ENCODE measurements around the gene HLA-B.

HLA-B gene

DNA sequence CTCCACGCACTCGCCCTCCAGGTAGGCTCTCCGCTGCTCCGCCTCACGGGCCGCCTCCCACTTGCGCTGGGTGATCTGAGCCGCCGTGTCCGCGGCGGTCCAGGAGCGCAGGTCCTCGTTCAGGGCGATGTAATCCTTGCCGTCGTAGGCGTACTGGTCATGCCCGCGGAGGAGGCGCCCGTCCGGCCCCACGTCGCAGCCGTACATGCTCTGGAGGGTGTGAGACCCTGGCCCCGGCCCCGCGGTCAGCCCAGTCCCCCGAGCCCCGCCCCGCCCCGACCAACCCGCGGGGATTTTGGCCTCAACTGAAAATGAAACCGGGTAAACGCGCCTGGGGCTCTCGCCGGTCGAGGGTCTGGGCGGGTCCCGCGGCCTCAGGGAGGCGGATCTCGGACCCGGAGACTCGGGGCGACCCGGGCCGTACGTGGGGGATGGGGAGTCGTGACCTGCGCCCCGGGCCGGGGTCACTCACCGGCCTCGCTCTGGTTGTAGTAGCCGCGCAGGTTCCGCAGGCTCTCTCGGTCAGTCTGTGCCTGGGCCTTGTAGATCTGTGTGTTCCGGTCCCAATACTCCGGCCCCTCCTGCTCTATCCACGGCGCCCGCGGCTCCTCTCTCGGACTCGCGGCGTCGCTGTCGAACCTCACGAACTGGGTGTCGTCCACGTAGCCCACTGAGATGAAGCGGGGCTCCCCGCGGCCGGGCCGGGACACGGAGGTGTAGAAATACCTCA is 598 bp downstream of the HLA-B start:
- H3K27ac Mint-ChIP-seq (ENCODE audit: low read depth): peak overlapping the region; percentile 100
- H3K9me3 Mint-ChIP-seq: no peaks in the 10 kb centered on the region
- DNase-seq (ENCODE audit: low spot score in 2 of 2): peak; percentile 33 to 51
- peak; percentile 1 for ATAC-seq (replicated peaks; ENCODE audit: extremely low read depth, poor library complexity, severe bottlenecking)
- H3K4me3 Mint-ChIP-seq: peak overlapping the region; percentile 99
- peaks cover 71% of the 10 kb centered on the region for H3K36me3 Mint-ChIP-seq (ENCODE audit: insufficient read depth)
- no peaks in the 10 kb centered on the region for H3K27me3 Mint-ChIP-seq
- H3K4me1 Mint-ChIP-seq: peaks cover 81% of the 10 kb centered on the region

DNA sequence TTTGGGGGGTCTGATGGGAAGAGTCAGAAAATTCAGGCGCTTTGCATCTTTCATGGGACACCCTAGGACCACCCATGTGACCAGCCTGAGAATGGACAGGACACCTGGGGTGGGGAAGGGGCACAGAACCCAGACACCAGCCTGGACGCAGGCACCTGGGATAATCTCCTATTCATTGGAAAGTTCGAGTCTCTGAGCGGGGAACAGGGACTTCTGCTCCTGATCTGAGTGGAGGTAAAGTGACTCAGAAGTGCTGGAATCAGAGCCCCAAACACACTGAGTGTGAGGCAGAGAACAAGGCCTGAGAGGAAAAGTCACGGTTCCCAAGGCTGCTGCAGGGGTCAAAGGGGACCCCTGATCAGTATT is 1.4 kb downstream of the HLA-B start:
- Mint-ChIP-seq H3K27ac (ENCODE audit: low read depth) (peak overlapping the region; percentile 100), H3K9me3 (no peaks in the 10 kb centered on the region), H3K4me3 (peak overlapping the region; percentile 99), H3K36me3 (ENCODE audit: insufficient read depth) (peaks cover 79% of the 10 kb centered on the region), H3K4me1 (peaks cover 85% of the 10 kb centered on the region), H3K27me3 (no peaks in the 10 kb centered on the region)
- DNase-seq (ENCODE audit: low spot score in 2 of 2) (peak in 1 of 2 donors; percentile 18), ATAC-seq (replicated peaks; ENCODE audit: extremely low read depth, poor library complexity, severe bottlenecking) (no peak)

DNA sequence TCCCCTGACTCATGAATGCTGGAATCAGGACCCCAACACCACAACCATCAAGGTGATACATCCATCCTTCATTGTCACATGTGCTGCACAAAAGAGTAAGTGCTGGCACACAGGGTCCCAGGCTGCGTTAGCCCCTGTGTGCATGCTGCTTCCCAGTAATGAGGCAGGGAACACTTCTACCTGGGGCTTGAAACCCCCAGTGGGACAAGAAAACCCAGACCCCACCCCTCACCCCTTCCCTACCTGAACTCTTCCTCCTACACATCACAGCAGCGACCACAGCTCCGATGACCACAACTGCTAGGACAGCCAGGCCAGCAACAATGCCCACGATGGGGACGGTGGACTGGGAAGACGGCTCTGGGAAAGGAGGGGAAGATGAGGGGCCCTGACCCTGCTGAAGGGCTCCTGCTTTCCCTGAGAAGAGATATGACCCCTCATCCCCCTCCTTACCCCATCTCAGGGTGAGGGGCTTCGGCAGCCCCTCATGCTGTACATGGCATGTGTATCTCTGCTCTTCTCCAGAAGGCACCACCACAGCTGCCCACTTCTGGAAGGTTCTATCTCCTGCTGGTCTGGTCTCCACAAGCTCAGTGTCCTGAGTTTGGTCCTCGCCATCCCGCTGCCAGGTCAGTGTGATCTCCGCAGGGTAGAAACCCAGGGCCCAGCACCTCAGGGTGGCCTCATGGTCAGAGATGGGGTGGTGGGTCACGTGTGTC is 2.0 kb downstream of the HLA-B start:
- DNase-seq (ENCODE audit: low spot score in 2 of 2) (no peak), ATAC-seq (replicated peaks; ENCODE audit: extremely low read depth, poor library complexity, severe bottlenecking) (no peak)

DNA sequence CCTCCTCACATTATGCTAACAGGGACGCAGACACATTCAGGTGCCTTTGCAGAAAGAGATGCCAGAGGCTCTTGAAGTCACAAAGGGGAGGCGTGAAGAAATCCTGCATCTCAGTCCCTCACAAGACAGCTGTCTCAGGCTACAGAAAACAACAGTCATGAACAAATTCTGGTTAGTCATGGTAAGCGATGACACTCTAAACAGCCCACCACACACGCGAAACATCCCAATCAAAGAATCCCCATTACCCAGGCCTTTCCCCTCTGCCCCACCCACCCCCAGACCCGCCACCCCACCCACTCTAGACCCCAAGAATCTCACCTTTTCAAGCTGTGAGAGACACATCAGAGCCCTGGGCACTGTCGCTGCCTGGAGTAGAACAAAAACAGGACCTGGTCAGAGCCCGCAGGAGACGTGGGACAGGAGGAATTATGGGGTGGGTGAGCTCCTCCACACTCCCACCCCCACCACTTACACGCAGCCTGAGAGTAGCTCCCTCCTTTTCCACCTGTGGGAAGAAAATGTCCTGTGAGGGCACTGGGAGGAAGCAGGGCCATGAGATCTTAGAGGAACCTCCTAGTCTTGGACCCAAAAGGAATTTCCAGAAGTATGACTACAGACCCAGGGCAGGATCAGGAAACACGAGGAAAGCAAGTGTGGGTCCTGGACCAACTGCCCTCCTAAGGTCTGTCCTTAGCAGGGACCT is 2.7 kb downstream of the HLA-B start:
- peak in 1 of 2 donors; percentile 14 for DNase-seq (ENCODE audit: low spot score in 2 of 2)

More for the DNA sequence above, 2.0 kb downstream of the HLA-B start:
- peak overlapping the region; percentile 99 for H3K4me3 Mint-ChIP-seq
- H3K36me3 Mint-ChIP-seq (ENCODE audit: insufficient read depth): peaks cover 85% of the 10 kb centered on the region
- peaks cover 85% of the 10 kb centered on the region for H3K4me1 Mint-ChIP-seq
- H3K27ac Mint-ChIP-seq (ENCODE audit: low read depth): peak overlapping the region; percentile 100
- no peaks in the 10 kb centered on the region for H3K27me3 Mint-ChIP-seq
- H3K9me3 Mint-ChIP-seq: no peaks in the 10 kb centered on the region

DNA sequence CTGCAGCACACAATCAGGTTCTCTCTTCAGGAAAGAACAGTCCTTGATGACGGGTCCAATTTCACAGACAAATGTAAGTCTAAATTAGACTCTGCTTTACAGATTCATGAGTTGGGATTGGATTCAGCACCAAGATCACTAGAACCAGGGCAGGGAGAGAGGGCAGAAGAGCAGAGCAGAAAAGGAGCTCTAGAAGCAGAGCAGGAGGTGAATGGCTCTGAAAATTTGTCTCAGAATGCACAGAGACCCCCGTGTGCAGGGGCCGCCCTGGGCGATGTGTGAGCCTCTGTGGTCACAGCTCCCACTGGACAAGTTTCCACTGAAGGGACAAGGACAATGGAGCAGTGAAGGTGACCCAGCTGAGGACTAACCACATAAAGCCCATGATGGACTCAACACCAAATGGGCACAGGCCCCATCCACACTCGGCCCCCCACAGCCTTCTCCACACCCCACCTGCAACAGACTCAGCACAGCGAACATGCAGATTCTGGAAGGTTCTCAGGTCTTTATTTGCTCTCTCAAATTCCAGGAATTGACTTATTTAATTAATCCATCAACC is 3.5 kb downstream of the HLA-B start:
- ATAC-seq (replicated peaks; ENCODE audit: extremely low read depth, poor library complexity, severe bottlenecking): no peak
- peaks cover 76% of the 10 kb centered on the region for H3K4me1 Mint-ChIP-seq
- peak in 1 of 2 donors; percentile 16 for DNase-seq (ENCODE audit: low spot score in 2 of 2)
- peaks cover 86% of the 10 kb centered on the region for H3K36me3 Mint-ChIP-seq (ENCODE audit: insufficient read depth)
- H3K4me3 Mint-ChIP-seq: peak overlapping the region; percentile 99
- no peaks in the 10 kb centered on the region for H3K27me3 Mint-ChIP-seq
- no peaks in the 10 kb centered on the region for H3K9me3 Mint-ChIP-seq
- H3K27ac Mint-ChIP-seq (ENCODE audit: low read depth): peak overlapping the region; percentile 100

More for the DNA sequence above, 2.7 kb downstream of the HLA-B start:
- H3K36me3 Mint-ChIP-seq (ENCODE audit: insufficient read depth): peaks cover 87% of the 10 kb centered on the region
- ATAC-seq (replicated peaks; ENCODE audit: extremely low read depth, poor library complexity, severe bottlenecking): no peak
- peak overlapping the region; percentile 99 for H3K4me3 Mint-ChIP-seq
- peaks cover 83% of the 10 kb centered on the region for H3K4me1 Mint-ChIP-seq
- peak overlapping the region; percentile 100 for H3K27ac Mint-ChIP-seq (ENCODE audit: low read depth)
- no peaks in the 10 kb centered on the region for H3K27me3 Mint-ChIP-seq
- H3K9me3 Mint-ChIP-seq: no peaks in the 10 kb centered on the region

DNA sequence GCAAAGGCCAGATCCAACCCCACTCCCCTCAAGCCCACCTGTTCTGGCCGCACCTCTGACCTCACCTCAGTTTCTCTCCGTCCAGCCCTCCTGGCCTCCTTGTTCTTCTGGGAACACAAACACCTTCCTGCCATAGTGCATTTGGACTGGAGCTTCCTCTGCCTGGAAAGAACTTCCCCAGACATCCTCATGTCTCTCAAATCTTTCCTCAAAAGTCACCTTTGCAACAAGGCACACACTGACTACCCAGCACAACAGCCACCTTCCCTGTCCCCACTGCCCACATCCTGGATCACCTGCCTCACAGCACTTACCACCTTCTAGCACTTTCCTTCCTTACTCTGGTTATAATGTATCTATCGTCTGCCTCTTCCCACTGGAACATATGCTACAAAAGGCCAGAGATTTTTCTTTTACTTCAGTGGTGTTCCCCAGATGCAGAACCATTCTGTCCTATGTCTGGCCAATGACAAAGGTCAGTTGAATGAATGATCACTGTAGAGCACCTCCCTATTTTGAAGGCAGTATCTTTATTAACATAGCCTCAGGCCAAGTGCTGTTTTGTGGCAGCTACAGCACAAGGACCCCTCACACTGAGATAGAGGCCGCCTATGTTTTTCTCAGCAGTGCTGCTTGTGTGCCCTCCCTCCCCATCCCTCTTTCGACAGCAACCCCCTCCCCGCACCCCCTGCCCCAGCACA is 4.1 kb downstream of the HLA-B start:
- Mint-ChIP-seq H3K9me3 (no peaks in the 10 kb centered on the region), H3K27ac (ENCODE audit: low read depth) (peak overlapping the region; percentile 100), H3K36me3 (ENCODE audit: insufficient read depth) (peaks cover 80% of the 10 kb centered on the region), H3K4me3 (peak overlapping the region; percentile 99), H3K4me1 (peaks cover 70% of the 10 kb centered on the region), H3K27me3 (no peaks in the 10 kb centered on the region)
- DNase-seq (ENCODE audit: low spot score in 2 of 2): peak in 1 of 2 donors; percentile 29
- ATAC-seq (replicated peaks; ENCODE audit: extremely low read depth, poor library complexity, severe bottlenecking): no peak

DNA sequence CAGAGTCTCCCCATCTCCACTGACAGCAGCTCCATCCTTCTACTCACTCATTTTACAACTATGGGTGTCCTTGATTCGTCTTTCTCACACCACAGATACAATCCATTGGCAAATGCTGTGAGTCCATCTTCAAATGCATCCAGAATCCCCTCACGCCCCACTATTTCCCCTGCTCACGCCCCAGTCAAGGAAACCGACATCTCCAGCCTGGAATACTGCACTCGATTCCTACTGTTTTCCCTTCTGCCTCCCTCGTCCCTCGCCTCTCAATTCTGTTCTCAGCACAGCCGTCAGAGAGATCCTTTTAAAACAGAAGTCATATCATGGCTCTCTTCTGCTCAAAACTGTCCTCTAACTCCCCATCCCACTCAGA is 4.7 kb downstream of the HLA-B start:
- H3K27me3 Mint-ChIP-seq: no peaks in the 10 kb centered on the region
- peaks cover 65% of the 10 kb centered on the region for H3K4me1 Mint-ChIP-seq
- ATAC-seq (replicated peaks; ENCODE audit: extremely low read depth, poor library complexity, severe bottlenecking) (no peak), DNase-seq (ENCODE audit: low spot score in 2 of 2) (peak; percentile 28 to 44)
- peak overlapping the region; percentile 100 for H3K27ac Mint-ChIP-seq (ENCODE audit: low read depth)
- H3K36me3 Mint-ChIP-seq (ENCODE audit: insufficient read depth): peaks cover 75% of the 10 kb centered on the region
- H3K9me3 Mint-ChIP-seq: no peaks in the 10 kb centered on the region
- peak overlapping the region; percentile 99 for H3K4me3 Mint-ChIP-seq

DNA sequence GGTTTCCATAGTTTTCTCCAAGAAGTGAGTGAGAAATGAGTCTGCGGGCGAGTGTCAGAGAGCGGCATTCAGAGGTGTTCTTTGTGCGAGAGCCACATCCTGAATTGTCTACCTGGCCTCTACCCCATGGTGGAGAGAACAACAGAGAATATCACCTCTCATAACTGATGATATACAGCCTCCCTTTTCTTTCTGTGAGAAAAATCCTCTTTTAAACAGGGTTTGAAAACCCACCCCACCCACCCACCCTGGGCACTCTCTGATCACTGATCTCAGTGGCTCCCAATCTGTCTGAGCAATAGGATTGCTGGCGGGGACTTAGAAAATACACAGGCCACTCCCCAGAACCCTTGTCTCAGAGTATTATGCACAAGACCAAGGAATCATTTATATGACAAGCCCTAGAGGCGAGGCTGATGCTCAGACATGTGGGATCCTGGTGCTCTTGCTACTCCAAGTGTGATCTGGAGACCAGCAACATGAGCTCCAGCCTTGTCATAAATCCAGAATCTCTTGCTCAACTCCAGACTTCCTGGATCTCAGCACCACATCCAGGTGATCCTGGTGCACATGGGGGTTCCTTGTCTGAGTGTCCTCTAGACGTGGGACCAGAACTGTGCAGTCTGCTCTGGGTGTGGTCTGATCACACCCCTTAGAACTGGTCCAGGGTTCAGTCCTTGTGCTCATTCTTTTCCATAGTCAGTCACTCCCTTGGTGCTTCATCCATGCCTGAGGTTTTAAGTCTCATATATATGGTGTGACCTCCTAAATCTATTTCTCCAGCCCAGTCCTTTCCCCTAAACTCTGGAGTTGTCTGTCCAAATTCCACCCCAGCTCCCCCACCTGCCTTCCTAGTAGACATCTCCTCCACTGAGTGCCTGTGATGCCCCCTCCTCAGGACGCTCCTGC is 5.3 kb downstream of the HLA-B start:
- H3K4me3 Mint-ChIP-seq: peak overlapping the region; percentile 99
- DNase-seq (ENCODE audit: low spot score in 2 of 2): peak; percentile 37 to 69
- peak; percentile 61 for ATAC-seq (replicated peaks; ENCODE audit: extremely low read depth, poor library complexity, severe bottlenecking)
- H3K36me3 Mint-ChIP-seq (ENCODE audit: insufficient read depth): peaks cover 70% of the 10 kb centered on the region
- no peaks in the 10 kb centered on the region for H3K27me3 Mint-ChIP-seq
- peaks cover 62% of the 10 kb centered on the region for H3K4me1 Mint-ChIP-seq
- H3K27ac Mint-ChIP-seq (ENCODE audit: low read depth): peak overlapping the region; percentile 100
- no peaks in the 10 kb centered on the region for H3K9me3 Mint-ChIP-seq

DNA sequence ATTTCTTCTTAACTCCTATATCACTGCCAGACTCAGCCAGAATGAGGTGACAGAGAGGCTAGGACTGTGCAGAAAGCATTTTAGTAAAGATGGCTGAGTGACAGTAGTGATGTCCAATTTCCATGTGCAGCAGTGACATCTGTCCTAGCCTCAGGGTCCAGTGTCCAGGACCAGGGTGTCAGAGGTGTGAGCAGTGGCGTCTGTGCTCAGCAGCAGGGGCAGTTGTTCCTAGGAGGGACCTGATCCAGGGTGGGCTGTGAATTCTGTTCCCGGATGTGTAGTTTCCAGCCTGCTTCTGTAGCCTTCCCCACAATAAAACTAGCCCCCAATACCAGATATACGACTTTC is 6.0 kb downstream of the HLA-B start:
- H3K4me1 Mint-ChIP-seq: peaks cover 62% of the 10 kb centered on the region
- H3K9me3 Mint-ChIP-seq: no peaks in the 10 kb centered on the region
- H3K27me3 Mint-ChIP-seq: no peaks in the 10 kb centered on the region
- peak overlapping the region; percentile 100 for H3K27ac Mint-ChIP-seq (ENCODE audit: low read depth)
- H3K36me3 Mint-ChIP-seq (ENCODE audit: insufficient read depth): peaks cover 64% of the 10 kb centered on the region
- DNase-seq (ENCODE audit: low spot score in 2 of 2) (peak in 1 of 2 donors; percentile 37), ATAC-seq (replicated peaks; ENCODE audit: extremely low read depth, poor library complexity, severe bottlenecking) (peak; percentile 1)
- H3K4me3 Mint-ChIP-seq: peak overlapping the region; percentile 99

DNA sequence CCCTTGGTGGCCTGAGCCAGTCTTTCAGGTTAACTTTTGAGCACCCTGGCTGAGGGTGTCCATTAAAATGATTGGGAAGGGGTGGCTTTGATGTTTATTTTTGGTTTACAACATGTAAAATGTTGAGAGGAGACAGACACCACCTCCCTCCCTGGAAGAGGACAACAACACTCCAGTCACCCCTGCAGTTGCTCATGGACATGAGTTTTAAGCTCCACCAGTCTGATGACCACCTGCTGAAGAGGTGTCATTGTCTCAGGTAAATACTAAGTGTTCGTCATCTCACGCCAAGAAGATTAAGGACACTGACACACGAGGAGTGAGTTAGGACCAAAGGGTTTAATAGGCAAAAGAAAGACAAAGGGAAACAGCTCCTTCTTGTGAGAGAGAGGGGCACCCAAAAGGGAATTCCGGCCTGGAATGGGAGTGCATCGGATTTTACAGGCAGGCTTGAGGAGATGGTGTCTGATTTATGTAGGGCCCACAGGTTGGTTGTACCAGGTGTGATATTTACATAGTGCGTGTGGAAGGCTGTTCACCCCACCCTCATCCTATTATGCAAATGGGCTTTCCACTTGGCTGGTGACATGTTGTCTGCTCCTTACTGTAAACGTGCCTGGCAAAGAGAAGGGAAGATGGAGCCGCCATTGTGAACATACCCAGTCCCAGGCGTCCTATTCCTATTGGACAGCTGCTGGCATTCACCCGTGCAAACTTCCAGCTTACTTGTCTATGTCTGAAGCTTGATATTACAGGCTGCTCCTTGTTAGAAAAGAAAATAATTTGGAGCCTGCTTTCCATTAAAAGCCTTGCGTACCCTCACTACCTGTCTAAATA is 6.6 kb downstream of the HLA-B start:
- H3K9me3 Mint-ChIP-seq: no peaks in the 10 kb centered on the region
- no peak for DNase-seq (ENCODE audit: low spot score in 2 of 2)
- H3K4me3 Mint-ChIP-seq: peak overlapping the region; percentile 99
- ATAC-seq (replicated peaks; ENCODE audit: extremely low read depth, poor library complexity, severe bottlenecking): no peak
- peaks cover 59% of the 10 kb centered on the region for H3K4me1 Mint-ChIP-seq
- no peaks in the 10 kb centered on the region for H3K27me3 Mint-ChIP-seq
- peak overlapping the region; percentile 100 for H3K27ac Mint-ChIP-seq (ENCODE audit: low read depth)
- peaks cover 58% of the 10 kb centered on the region for H3K36me3 Mint-ChIP-seq (ENCODE audit: insufficient read depth)

DNA sequence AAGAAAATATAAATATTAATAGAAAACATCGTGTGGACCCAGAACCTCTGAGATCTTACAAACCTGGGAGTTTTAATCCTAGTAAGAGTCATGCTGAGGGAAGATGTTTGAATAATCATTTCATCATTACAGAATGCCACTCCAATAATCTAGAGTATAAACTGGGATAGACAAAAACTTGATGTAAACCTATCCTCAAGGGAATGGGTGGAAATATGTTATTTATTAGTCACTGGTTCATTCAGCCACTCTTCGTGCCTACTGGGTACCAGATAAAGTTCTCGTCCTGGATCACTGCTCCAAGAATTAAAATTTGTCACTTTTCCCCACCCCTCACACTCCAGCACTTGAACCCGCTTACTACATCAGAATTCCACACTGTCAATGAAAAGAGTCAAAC is 7.7 kb downstream of the HLA-B start:
- Mint-ChIP-seq H3K27me3 (no peaks in the 10 kb centered on the region), H3K4me1 (peaks cover 57% of the 10 kb centered on the region), H3K36me3 (ENCODE audit: insufficient read depth) (peaks cover 46% of the 10 kb centered on the region), H3K27ac (ENCODE audit: low read depth) (peak overlapping the region; percentile 100), H3K9me3 (no peaks in the 10 kb centered on the region), H3K4me3 (no peak overlapping the region)
- no peak for DNase-seq (ENCODE audit: low spot score in 2 of 2)
- no peak for ATAC-seq (replicated peaks; ENCODE audit: extremely low read depth, poor library complexity, severe bottlenecking)

Data from central memory CD8-positive, alpha-beta T cell (primary cell).